Right atrium auricular region (tissue), 2 donors: ENCODE data around the gene PLCD3. TPM values are rescaled to one million over a fixed set of nuclear protein-coding genes. Genes with fewer than 3 reads are reported as not detected.

Source experiments
- DNase-seq: peaks from one replicate; pipeline ENCODE4 v3.0.0-alpha.2; 2019; ENCODE audit warnings: low spot score
- H3K27ac ChIP-seq, 2 donors: fragments of 200-600 bp; sonication (generic); 1 replicate in 1 of 2; 2 replicates in 1 of 2; pipeline ENCODE4 v1.5.1; 2016 to 2019
- H3K27me3 ChIP-seq, 2 donors: fragments of 200-600 bp; sonication (generic); one replicate each; pipeline versions ENCODE4 v1.5.1 to v1.6.0; 2017 to 2019
- H3K36me3 ChIP-seq: fragments of 200-600 bp; sonication (generic); one replicate; pipeline ENCODE4 v1.5.1; 2016
- H3K4me1 ChIP-seq, 2 donors: fragments of 200-600 bp; sonication (generic); one replicate each; pipeline versions ENCODE4 v1.5.1 to v1.6.0; 2017 to 2019
- H3K4me3 ChIP-seq, 2 donors: fragments of 200-600 bp; sonication (generic); 1 replicate in 1 of 2; 2 replicates in 1 of 2; pipeline ENCODE4 v1.5.1; 2017 to 2019; ENCODE audit warnings: mild to moderate bottlenecking in 1 of 2, moderate library complexity in 1 of 2
- H3K9me3 ChIP-seq, 2 donors: fragments of 200-600 bp; sonication (generic); one replicate each; pipeline ENCODE4 v1.5.1; 2019
- total RNA-seq, 2 donors: library from RNA; depleted of rRNA; stranded (reverse); fragments of >200 nt; gene quantifications; one replicate each; pipeline ENCODE4 v1.1.0, GENCODE V29; 2016
- TF ChIP-seq, protein P1 (sequence below), 2 donors: fragments of 200-600 bp; sonication (generic); IDR thresholded peaks; one replicate each; pipeline ENCODE4 v1.5.1; 2019; ENCODE audit warnings: antibody characterized with exemption in 2 of 2

Gene PLCD3
- total RNA-seq, 2 donors from 2014 or later = 102 to 156 TPM

GRCh38 chr17:45104029-45104428 lies 28.3 kb downstream of the PLCD3 start:
- Histone ChIP-seq H3K4me1 (peaks cover 0 to 64% of the 10 kb centered on the region in 2 donors), H3K27me3 (no peaks in the 10 kb centered on the region), H3K9me3 (no peaks in the 10 kb centered on the region), H3K27ac (peak overlapping the region; percentile 72 to 87), H3K36me3 (peaks cover 96% of the 10 kb centered on the region), H3K4me3 (no peak overlapping the region)
- no peak for DNase-seq
- TF ChIP-seq, protein P1, sequence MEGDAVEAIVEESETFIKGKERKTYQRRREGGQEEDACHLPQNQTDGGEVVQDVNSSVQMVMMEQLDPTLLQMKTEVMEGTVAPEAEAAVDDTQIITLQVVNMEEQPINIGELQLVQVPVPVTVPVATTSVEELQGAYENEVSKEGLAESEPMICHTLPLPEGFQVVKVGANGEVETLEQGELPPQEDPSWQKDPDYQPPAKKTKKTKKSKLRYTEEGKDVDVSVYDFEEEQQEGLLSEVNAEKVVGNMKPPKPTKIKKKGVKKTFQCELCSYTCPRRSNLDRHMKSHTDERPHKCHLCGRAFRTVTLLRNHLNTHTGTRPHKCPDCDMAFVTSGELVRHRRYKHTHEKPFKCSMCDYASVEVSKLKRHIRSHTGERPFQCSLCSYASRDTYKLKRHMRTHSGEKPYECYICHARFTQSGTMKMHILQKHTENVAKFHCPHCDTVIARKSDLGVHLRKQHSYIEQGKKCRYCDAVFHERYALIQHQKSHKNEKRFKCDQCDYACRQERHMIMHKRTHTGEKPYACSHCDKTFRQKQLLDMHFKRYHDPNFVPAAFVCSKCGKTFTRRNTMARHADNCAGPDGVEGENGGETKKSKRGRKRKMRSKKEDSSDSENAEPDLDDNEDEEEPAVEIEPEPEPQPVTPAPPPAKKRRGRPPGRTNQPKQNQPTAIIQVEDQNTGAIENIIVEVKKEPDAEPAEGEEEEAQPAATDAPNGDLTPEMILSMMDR (IDR thresholded peaks at IDR 0.05) = no peak

GRCh38 chr17:45103269-45103795 lies 29.0 kb downstream of the PLCD3 start:
- no peaks in the 10 kb centered on the region for H3K9me3 ChIP-seq
- H3K4me3 ChIP-seq = no peak overlapping the region
- H3K27me3 ChIP-seq = no peaks in the 10 kb centered on the region
- peaks cover 94% of the 10 kb centered on the region for H3K36me3 ChIP-seq
- H3K27ac ChIP-seq = peak overlapping the region; percentile 72 to 87
- TF ChIP-seq, protein P1 (IDR thresholded peaks at IDR 0.05) = no peak
- H3K4me1 ChIP-seq = peaks cover 0 to 66% of the 10 kb centered on the region in 2 donors
- no peak for DNase-seq

DNA sequence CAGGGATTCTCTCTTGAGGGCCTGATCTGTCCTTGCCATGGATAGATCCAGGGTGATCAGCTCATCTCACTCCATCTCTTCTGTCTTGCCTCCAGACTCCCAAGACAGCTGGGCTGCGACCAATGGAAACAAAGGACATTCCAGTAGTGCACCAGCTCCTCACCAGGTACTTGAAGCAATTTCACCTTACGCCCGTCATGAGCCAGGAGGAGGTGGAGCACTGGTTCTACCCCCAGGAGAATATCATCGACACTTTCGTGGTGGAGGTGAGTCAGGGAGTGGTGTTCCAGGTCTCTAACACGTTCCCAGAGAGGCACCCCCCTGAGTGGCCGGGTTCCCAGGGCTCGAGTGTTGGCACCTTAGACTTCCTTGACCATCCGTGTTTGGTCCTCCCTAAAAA lies 29.5 kb downstream of the PLCD3 start:
- H3K27me3 ChIP-seq = no peaks in the 10 kb centered on the region
- peak overlapping the region; percentile 72 to 87 for H3K27ac ChIP-seq
- no peak overlapping the region for H3K4me3 ChIP-seq
- H3K4me1 ChIP-seq = peaks cover 0 to 65% of the 10 kb centered on the region in 2 donors
- TF ChIP-seq, protein P1 (IDR thresholded peaks at IDR 0.05) = no peak
- DNase-seq = no peak
- no peaks in the 10 kb centered on the region for H3K9me3 ChIP-seq
- H3K36me3 ChIP-seq = peaks cover 94% of the 10 kb centered on the region

DNA sequence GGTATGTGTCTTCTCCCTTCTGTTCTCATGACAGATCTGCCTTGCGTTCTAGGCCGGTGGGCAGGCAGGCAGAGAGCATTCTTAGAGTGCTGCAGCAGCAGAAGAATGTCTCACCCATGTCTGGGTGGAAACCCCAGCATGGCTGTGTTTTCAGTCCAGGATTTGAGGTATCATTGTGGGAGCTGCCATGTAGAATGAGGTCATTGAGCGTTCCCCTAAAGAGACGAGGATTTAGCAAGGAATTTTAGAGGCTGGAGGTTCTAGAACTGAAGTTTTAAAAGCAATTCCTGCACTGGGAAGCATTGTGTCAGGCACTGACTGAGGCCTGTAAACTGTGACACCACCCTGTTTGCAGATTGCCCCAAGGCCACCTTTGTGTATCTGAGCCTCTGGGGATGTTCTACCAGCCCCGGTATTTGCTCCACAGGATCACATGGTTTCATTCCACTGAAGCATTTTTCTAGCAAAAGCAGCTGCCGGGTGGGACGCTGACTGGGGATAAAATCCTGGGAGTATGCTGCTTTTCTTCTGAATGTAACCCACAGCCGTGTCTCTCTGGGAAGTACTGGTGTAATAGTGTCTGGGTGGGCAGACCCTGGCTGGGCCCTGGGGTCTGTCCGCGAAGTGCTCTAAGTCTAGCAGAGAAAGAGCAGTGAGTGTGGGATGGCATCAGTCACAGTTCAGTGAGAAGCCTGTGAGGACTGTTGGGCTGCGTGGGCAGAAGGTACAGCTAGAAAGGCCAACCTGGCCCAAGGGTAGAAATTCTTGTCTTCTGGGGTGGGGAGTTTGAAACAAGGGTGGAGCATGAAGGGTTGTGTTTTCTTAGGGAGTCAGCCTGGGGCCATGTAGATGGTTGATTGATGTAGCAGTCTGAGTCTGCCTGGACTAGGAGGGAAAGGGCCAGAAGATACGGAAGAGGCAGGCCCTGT lies 30.2 kb downstream of the PLCD3 start:
- Histone ChIP-seq H3K9me3 (no peaks in the 10 kb centered on the region), H3K27me3 (no peaks in the 10 kb centered on the region), H3K4me1 (peaks cover 0 to 58% of the 10 kb centered on the region in 2 donors), H3K36me3 (peaks cover 94% of the 10 kb centered on the region), H3K4me3 (no peak overlapping the region), H3K27ac (peak overlapping the region; percentile 72 to 87)
- no peak for DNase-seq
- TF ChIP-seq, protein P1 (IDR thresholded peaks at IDR 0.05) = no peak

DNA sequence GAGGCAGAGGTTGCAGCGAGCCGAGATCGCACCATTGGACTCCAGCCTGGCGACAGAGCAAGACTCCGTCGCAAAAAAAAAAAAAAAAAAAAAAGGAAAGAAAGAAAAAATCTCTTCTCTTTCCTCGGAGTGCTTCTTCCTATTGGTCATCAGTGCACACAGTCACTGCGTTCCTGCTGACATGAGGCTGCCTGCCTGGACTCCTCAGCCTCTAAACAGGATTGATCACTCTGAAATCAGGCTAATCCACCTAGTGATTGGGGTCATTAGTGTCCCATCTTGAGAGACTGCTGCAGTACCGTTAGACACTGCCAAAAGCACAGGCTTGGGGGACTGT lies 30.8 kb downstream of the PLCD3 start:
- Histone ChIP-seq H3K4me3 (no peak overlapping the region), H3K27me3 (no peaks in the 10 kb centered on the region), H3K36me3 (peaks cover 94% of the 10 kb centered on the region), H3K9me3 (no peaks in the 10 kb centered on the region), H3K27ac (peak overlapping the region; percentile 72 to 87), H3K4me1 (peaks cover 0 to 54% of the 10 kb centered on the region in 2 donors)
- TF ChIP-seq, protein P1 (IDR thresholded peaks at IDR 0.05) = no peak
- DNase-seq = no peak
